OCI-LY3 (cell line): Measurements from ENCODE around the gene KIF5C.
"Not testable (repeated sequence)": the region's sequence is repeated elsewhere in the genome, so short reads cannot be mapped to it uniquely, and the experiment has no call there.

Experiments
- H2AFZ ChIP-seq: fragments of 200-600, 300-600 bp; shearing (Covaris generic); 2 replicates; pipeline ENCODE4 v1.6.0; 2014; ENCODE audit warnings: antibody characterized with exemption, low read depth, low read length
- H3K27ac ChIP-seq: fragments of 200-600, 300-600 bp; sonication (generic); 2 replicates; pipeline ENCODE4 v1.5.1; 2014; ENCODE audit warnings: mild to moderate bottlenecking, low read length, moderate library complexity, mixed read lengths
- H3K27me3 ChIP-seq: fragments of 200-600, 300-600 bp; sonication (generic); 2 replicates; pipeline ENCODE4 v1.6.1; 2014; ENCODE audit warnings: low read depth, low read length, mixed read lengths
- H3K36me3 ChIP-seq: fragments of 200-600, 300-600 bp; sonication (generic); replicated peaks from 2 replicates; pipeline ENCODE3; 2014; ENCODE audit warnings: low read depth, low read length, mixed read lengths
- H3K4me1 ChIP-seq: fragments of 300-600, 200-600 bp; sonication (generic); 2 replicates; pipeline ENCODE4 v1.6.1; 2014; ENCODE audit warnings: low read length, mixed read lengths
- H3K4me2 ChIP-seq: fragments of 200-600, 300-600 bp; sonication (generic); 2 replicates; pipeline ENCODE4 v1.6.1; 2014; ENCODE audit warnings: low read length, mixed read lengths
- H3K4me3 ChIP-seq: fragments of 300-600, 200-600 bp; sonication (generic); 2 replicates; pipeline ENCODE4 v1.5.1; 2014; ENCODE audit warnings: antibody characterized with exemption, mild to moderate bottlenecking, low read length, moderate library complexity
- H3K79me2 ChIP-seq: fragments of 300-600, 200-600 bp; shearing (Covaris generic); 2 replicates; pipeline ENCODE4 v1.6.1; 2014; ENCODE audit warnings: mild to moderate bottlenecking, low read length, mixed read lengths
- H3K9ac ChIP-seq: fragments of 300-600, 200-600 bp; shearing (Covaris generic); 2 replicates; pipeline ENCODE4 v1.6.0; 2014; ENCODE audit warnings: mild to moderate bottlenecking, low read length, moderate library complexity
- H3K9me3 ChIP-seq: fragments of 200-600, 300-600 bp; shearing (Covaris generic); 2 replicates; pipeline ENCODE4 v1.6.1; 2014; ENCODE audit warnings: low read length, mixed read lengths; ENCODE audit not compliant: insufficient read depth
- H4K20me1 ChIP-seq: fragments of 200-600, 300-600 bp; sonication (generic); 2 replicates; pipeline ENCODE4 v1.6.1; 2016; ENCODE audit warnings: low read length, mixed read lengths; ENCODE audit not compliant: insufficient read depth
- EZH2phosphoT487 ChIP-seq: fragments of 200-600 bp; shearing (Covaris generic); IDR thresholded peaks from 2 replicates; pipeline ENCODE4 v1.6.1; 2018; ENCODE audit warnings: antibody characterized with exemption, mixed run types, low read depth
- TF ChIP-seq, protein P1 (sequence below): fragments of 200-600, 300-600 bp; sonication (generic); IDR thresholded peaks from 2 replicates; pipeline ENCODE4 v1.5.1; 2014; ENCODE audit warnings: antibody characterized with exemption, low read length, low read depth

The KIF5C gene

GRCh38 chr2:148978026-148978685 is 103.1 kb downstream of the KIF5C start:
- Histone ChIP-seq H3K4me2 (no peak overlapping the region), H3K4me1 (peaks cover 6% of the 10 kb centered on the region; the same call in 1 of the 2 replicates), H3K27ac (no peak overlapping the region), H3K36me3 (no peaks in the 10 kb centered on the region), H3K27me3 (no peaks in the 10 kb centered on the region), H3K79me2 (no peaks in the 10 kb centered on the region), H3K9ac (no peak overlapping the region), H4K20me1 (no peaks in the 10 kb centered on the region), H3K4me3 (no peak overlapping the region), H2AFZ (no peak overlapping the region), H3K9me3 (no peaks in the 10 kb centered on the region)
- TF ChIP-seq, protein P1, sequence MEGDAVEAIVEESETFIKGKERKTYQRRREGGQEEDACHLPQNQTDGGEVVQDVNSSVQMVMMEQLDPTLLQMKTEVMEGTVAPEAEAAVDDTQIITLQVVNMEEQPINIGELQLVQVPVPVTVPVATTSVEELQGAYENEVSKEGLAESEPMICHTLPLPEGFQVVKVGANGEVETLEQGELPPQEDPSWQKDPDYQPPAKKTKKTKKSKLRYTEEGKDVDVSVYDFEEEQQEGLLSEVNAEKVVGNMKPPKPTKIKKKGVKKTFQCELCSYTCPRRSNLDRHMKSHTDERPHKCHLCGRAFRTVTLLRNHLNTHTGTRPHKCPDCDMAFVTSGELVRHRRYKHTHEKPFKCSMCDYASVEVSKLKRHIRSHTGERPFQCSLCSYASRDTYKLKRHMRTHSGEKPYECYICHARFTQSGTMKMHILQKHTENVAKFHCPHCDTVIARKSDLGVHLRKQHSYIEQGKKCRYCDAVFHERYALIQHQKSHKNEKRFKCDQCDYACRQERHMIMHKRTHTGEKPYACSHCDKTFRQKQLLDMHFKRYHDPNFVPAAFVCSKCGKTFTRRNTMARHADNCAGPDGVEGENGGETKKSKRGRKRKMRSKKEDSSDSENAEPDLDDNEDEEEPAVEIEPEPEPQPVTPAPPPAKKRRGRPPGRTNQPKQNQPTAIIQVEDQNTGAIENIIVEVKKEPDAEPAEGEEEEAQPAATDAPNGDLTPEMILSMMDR, result peak; percentile 53
- no peak for TF ChIP-seq EZH2phosphoT487

- H4K20me1 ChIP-seq, result no peaks in the 10 kb centered on the region
- no peaks in the 10 kb centered on the region for H3K9me3 ChIP-seq
- no peak overlapping the region for H3K4me3 ChIP-seq
- no peaks in the 10 kb centered on the region for H3K79me2 ChIP-seq
- no peak overlapping the region for H3K9ac ChIP-seq
- H3K36me3 ChIP-seq, result no peaks in the 10 kb centered on the region
- H2AFZ ChIP-seq, result no peak overlapping the region
- no peak for TF ChIP-seq EZH2phosphoT487
- TF ChIP-seq, protein P1, result no peak
- H3K4me1 ChIP-seq, result peaks cover 6% of the 10 kb centered on the region; the same call in 1 of the 2 replicates
- no peaks in the 10 kb centered on the region for H3K27me3 ChIP-seq
- no peak overlapping the region for H3K4me2 ChIP-seq
- H3K27ac ChIP-seq, result no peak overlapping the region
These were observed 103.7 kb downstream of the KIF5C start for GRCh38 chr2:148978706-148979105.

DNA sequence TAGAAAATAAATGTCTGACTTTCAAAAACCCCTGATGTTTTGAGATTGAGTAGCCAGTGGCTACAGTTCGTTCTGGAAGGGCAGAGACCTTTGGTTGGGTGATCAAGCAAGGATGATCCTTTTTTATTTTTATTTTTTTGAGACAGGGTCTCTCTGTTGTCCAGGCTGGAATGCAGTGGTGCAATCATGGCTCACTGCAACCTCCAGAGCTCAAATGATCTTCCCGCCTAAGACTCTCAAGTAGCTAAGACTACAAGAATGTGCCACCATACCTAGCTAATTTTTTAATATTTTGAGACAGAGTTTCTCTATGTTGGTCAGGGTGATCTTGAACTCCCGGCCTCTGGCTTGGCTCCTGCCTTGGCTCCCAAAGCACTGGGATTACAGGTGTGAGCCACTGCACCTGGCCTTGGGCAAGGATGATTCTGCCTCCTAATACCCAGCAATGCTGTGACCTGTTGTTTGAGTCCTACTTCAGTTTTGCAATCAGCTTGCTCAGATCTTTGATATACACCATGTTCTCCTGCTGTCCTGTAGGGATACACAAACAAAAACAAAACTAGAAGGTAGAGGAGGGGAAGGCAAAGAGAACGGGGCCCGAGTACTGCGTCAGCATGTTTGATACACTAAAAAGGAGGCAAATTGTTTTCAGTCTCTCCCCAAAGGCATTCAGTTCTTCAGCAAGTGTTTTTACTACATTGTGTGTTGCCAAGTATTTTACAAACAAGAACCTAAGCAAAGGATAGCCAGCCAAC is 104.3 kb downstream of the KIF5C start:
- TF ChIP-seq, protein P1, result no peak
- TF ChIP-seq EZH2phosphoT487, result no peak
- no peak overlapping the region for H3K27ac ChIP-seq

GRCh38 chr2:148979919-148980277 is 104.9 kb downstream of the KIF5C start:
- H3K27me3 ChIP-seq, result no peaks in the 10 kb centered on the region
- H3K27ac ChIP-seq, result no peak overlapping the region
- no peaks in the 10 kb centered on the region for H3K36me3 ChIP-seq

More for the DNA sequence above, 104.3 kb downstream of the KIF5C start:
- H3K9me3 ChIP-seq, result no peaks in the 10 kb centered on the region
- no peak overlapping the region for H2AFZ ChIP-seq
- H3K27me3 ChIP-seq, result no peaks in the 10 kb centered on the region
- peaks cover 6% of the 10 kb centered on the region; the same call in 1 of the 2 replicates for H3K4me1 ChIP-seq
- no peak overlapping the region for H3K4me3 ChIP-seq
- no peaks in the 10 kb centered on the region for H3K79me2 ChIP-seq
- H4K20me1 ChIP-seq, result no peaks in the 10 kb centered on the region
- no peaks in the 10 kb centered on the region for H3K36me3 ChIP-seq
- H3K4me2 ChIP-seq, result no peak overlapping the region
- no peak overlapping the region for H3K9ac ChIP-seq

DNA sequence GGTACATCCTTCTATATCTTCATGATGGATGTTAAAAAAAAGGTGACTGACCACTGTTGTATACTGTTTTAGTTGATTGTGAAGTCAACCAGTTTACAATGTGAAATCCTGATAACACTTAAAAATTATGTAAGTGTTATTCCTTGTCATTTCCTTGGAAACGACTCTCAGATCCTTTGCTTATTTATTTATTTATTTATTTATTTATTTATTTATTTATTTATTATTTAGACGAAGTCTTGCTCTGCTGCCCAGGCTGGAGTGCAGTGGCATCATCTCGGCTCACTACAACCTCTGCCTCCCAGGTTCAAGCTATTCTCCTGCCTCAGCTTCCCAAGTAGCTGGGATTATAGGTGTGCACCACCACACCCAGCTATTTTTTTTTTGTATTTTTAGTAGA is 105.5 kb downstream of the KIF5C start:
- H4K20me1 ChIP-seq, H3K27me3 ChIP-seq, H2AFZ ChIP-seq, H3K27ac ChIP-seq, H3K9ac ChIP-seq, H3K79me2 ChIP-seq, H3K4me1 ChIP-seq, H3K9me3 ChIP-seq, H3K4me3 ChIP-seq, H3K36me3 ChIP-seq, H3K4me2 ChIP-seq: not testable (repeated sequence)

More at GRCh38 chr2:148979919-148980277, 104.9 kb downstream of the KIF5C start:
- Histone ChIP-seq H2AFZ (no peak overlapping the region), H3K9ac (no peak overlapping the region), H3K4me1 (peaks cover 6% of the 10 kb centered on the region; the same call in 1 of the 2 replicates), H3K9me3 (no peaks in the 10 kb centered on the region), H3K4me2 (no peak overlapping the region), H4K20me1 (no peaks in the 10 kb centered on the region), H3K4me3 (no peak overlapping the region), H3K79me2 (no peaks in the 10 kb centered on the region)
- TF ChIP-seq EZH2phosphoT487, result no peak
- TF ChIP-seq, protein P1, result no peak
